A549 (cell line): ENCODE data around the gene TXNL4B. TPM values are rescaled to one million over a fixed set of nuclear protein-coding genes. Genes with fewer than 3 reads are reported as not detected.

ENCODE experiments used
- ATAC-seq, 2 experiments: fragments of 200-7000 bp in 1 of 2; fragments of >200 bp in 1 of 2; cut with Nextera tagmentation in 1 of 2; cut with Tn5 transposase in 1 of 2; 3 replicates each; pipeline versions ENCODE4 v1.8.0 to v1.9.1; 2018 to 2020; ENCODE audit warnings: mild to moderate bottlenecking in 1 of 2, moderate library complexity in 1 of 2
- CTCF ChIA-PET: fragments of 300-600 bp; sonication (Branson Sonifier 250); formaldehyde crosslinking; extraction: SDS; loops from one replicate; lab custom pipeline; 2021; ENCODE audit warnings: antibody characterized with exemption, inconsistent platforms; lab: Yijun Ruan, JAX
- POLR2A ChIA-PET: fragments of 350-600 bp; formaldehyde crosslinking; extraction: SDS; loops from one replicate; lab custom pipeline; 2021; ENCODE audit warnings: antibody characterized with exemption, inconsistent platforms; lab: Yijun Ruan, JAX
- DNase-seq, 2 experiments: peaks; one replicate each; pipeline versions ENCODE4 v3.0.0 to v3.0.0-alpha.2; 2011 to 2016; ENCODE audit warnings: low read depth in 1 of 2, low spot score in 1 of 2
- FAIRE-seq: peaks from 2 replicates; lab custom pipeline; 2011; peaks lifted over from hg19 to GRCh38; lab: Jason Lieb, UNC
- H3K27ac ChIP-seq, 2 experiments: fragments of >200 bp; sonication (Bioruptor Twin); formaldehyde crosslinking; 3 replicates each; pipeline ENCODE4 v1.5.1; 2016 to 2017
- H3K4me1 ChIP-seq: fragments of >200 bp; sonication (Bioruptor Twin); formaldehyde crosslinking; 3 replicates; pipeline ENCODE4 v1.6.1; 2016
- H3K4me2 ChIP-seq: fragments of >200 bp; sonication (Bioruptor Twin); formaldehyde crosslinking; 3 replicates; pipeline ENCODE4 v1.6.1; 2016
- H3K4me3 ChIP-seq: fragments of >200 bp; sonication (Bioruptor Twin); formaldehyde crosslinking; 3 replicates; pipeline ENCODE4 v1.5.1; 2016
- H3K9me3 ChIP-seq: fragments of >200 bp; sonication (Bioruptor Twin); formaldehyde crosslinking; 3 replicates; pipeline ENCODE4 v1.6.1; 2016
- BCL3 ChIP-seq: fragments of >200 bp; sonication (Bioruptor Twin); formaldehyde crosslinking; IDR thresholded peaks from 3 replicates; pipeline ENCODE4 v1.6.1; 2016
- CBX2 ChIP-seq: fragments of 200-600 bp; sonication (generic); IDR thresholded peaks from 2 replicates; pipeline ENCODE4 v1.6.1; 2016; ENCODE audit warnings: low read depth, mild to moderate bottlenecking, borderline replicate concordance
- CTCF ChIP-seq: fragments of >200 bp; sonication (Bioruptor Twin); formaldehyde crosslinking; IDR thresholded peaks from 3 replicates; pipeline ENCODE4 v1.5.1; 2016
- HOXA7 ChIP-seq: fragments of 250-450 bp; sonication (Bioruptor Pico); IDR thresholded peaks from 2 replicates; pipeline ENCODE4 v1.5.0; 2020; ENCODE audit warnings: mild to moderate bottlenecking, moderate library complexity
- JUNB ChIP-seq: fragments of >200 bp; sonication (Bioruptor Twin); formaldehyde crosslinking; IDR thresholded peaks from 2 replicates; pipeline ENCODE4 v1.6.1; 2016
- MAX ChIP-seq: IDR thresholded peaks from 2 replicates; pipeline ENCODE4 v1.6.1; 2012
- MYC ChIP-seq: IDR thresholded peaks from 2 replicates; pipeline ENCODE4 v1.6.1; 2012; ENCODE audit warnings: mild to moderate bottlenecking, inconsistent platforms, low read length, improper control_type of control experiment, borderline replicate concordance
- PHF8 ChIP-seq: fragments of 200-600 bp; sonication (generic); IDR thresholded peaks from 2 replicates; pipeline ENCODE4 v1.6.1; 2016; ENCODE audit warnings: low read depth, mild to moderate bottlenecking, antibody characterized with exemption, moderate library complexity, borderline replicate concordance
- RAD21 ChIP-seq, 2 experiments: fragments of >200 bp in 1 of 2; sonication (Bioruptor Twin) in 1 of 2; formaldehyde crosslinking in 1 of 2; IDR thresholded peaks in 1 of 2; conservative IDR thresholded peaks in 1 of 2; 2 replicates in 1 of 2; 3 replicates in 1 of 2; pipeline ENCODE4 v1.6.1; 2012 to 2018; ENCODE audit warnings: inconsistent platforms in 1 of 2
- REST ChIP-seq: fragments of 200-600 bp; sonication (generic); IDR thresholded peaks from 2 replicates; pipeline ENCODE4 v1.6.1; 2016; ENCODE audit warnings: antibody characterized with exemption, mild to moderate bottlenecking, moderate library complexity
- RFX5 ChIP-seq: fragments of 450-650 bp; IDR thresholded peaks from 2 replicates; pipeline ENCODE4 v1.7.1; 2014; ENCODE audit warnings: antibody characterized with exemption, mild to moderate bottlenecking, moderate library complexity
- SMC3 ChIP-seq: fragments of >200 bp; sonication (Bioruptor Twin); formaldehyde crosslinking; IDR thresholded peaks from 3 replicates; pipeline ENCODE4 v1.6.1; 2018; ENCODE audit warnings: inconsistent platforms
- USF2 ChIP-seq: fragments of 450-650 bp; IDR thresholded peaks from 2 replicates; pipeline ENCODE4 v1.6.1; 2014; ENCODE audit warnings: antibody characterized with exemption
- WGBS: methylation state at CpG from one replicate; pipeline ENCODE4 v1.1.6; 2017; ENCODE audit errors: missing lambda C conversion rate; 5-methylcytosine and 5-hydroxymethylcytosine counted together
- polyA plus RNA-seq, 4 experiments: library from polyadenylated mRNA; depleted of rRNA in 3 of 4; stranded (reverse); fragments of >200 nt; fragmentation: RNase III in 1 of 4; extraction: RNeasy Plus Mini Kit Qiagen cat#74134 plus additional on column Dnase treatment in 1 of 4; gene quantifications; 2 replicates in 3 of 4; 3 replicates in 1 of 4; pipeline ENCODE4 v1.2.3, GENCODE V29; 2011 to 2017

The TXNL4B gene
- polyA plus RNA-seq, 2 of the 4 experiments (the other 2 are of a cell fraction) = 16.4 to 32.7 TPM

- no peak for TF ChIP-seq REST
- no peak for TF ChIP-seq JUNB
- no peak for TF ChIP-seq HOXA7 (CRISPR knock-in tag)
Measured at GRCh38 chr16:72125635-72126428, 32.4 kb upstream of the TXNL4B start (continued).

- H3K4me3 ChIP-seq = no peak overlapping the region
- H3K27ac ChIP-seq = no peak overlapping the region
- DNase-seq = peak; percentile 69 to 74
- CTCF ChIA-PET = interaction anchor here (0.5 to 3.0 kb wide), 46 partner anchors 9 to 1910 kb away, joined by 3 to 18 read pairs (median 4); no protein-coding TSS in a partner anchor
- 0 out of 2 replicates have a peak, but pooled peaks have one; percentile 33 for TF ChIP-seq USF2
- no peak for TF ChIP-seq REST
- peak; percentile 73 for TF ChIP-seq SMC3
- no peak for TF ChIP-seq MAX
- TF ChIP-seq PHF8 = no peak
- peak; percentile 82 for TF ChIP-seq CTCF
- no peak for TF ChIP-seq CBX2
- no peak for TF ChIP-seq RFX5
- TF ChIP-seq BCL3 = no peak
- TF ChIP-seq RAD21 (conservative IDR thresholded peaks at IDR 0.05 in 1 of 2, IDR thresholded peaks at IDR 0.05 in 1 of 2) = peak; percentile 87 to 90
- TF ChIP-seq MYC = no peak
- H3K9me3 ChIP-seq = no peaks in the 10 kb centered on the region
- peak; percentile 88 to 97 for ATAC-seq
- WGBS = 42% methylated on average over 12 of the region's 13 CpGs
- POLR2A ChIA-PET = no interaction called here
- no peak for FAIRE-seq
- H3K4me1 ChIP-seq = no peaks in the 10 kb centered on the region
- H3K4me2 ChIP-seq = no peak overlapping the region
Measured at GRCh38 chr16:72124761-72125634, 31.6 kb upstream of the TXNL4B start.
